H1 (cell line): ENCODE results near the gene AEBP1. TPM values are rescaled to one million over a fixed set of nuclear protein-coding genes. Genes with fewer than 3 reads are reported as not detected.

Experiments used
- CTCF ChIA-PET: fragments of 300-600 bp; sonication (Branson Sonifier 250); formaldehyde crosslinking; loops from one replicate; lab custom pipeline; 2021; ENCODE audit not compliant: partially characterized antibody; lab: Charles Lee
- POLR2A ChIA-PET: fragments of 300-600 bp; sonication (Branson Sonifier 250); formaldehyde crosslinking; loops from one replicate; lab custom pipeline; 2021; ENCODE audit warnings: inconsistent platforms; ENCODE audit not compliant: partially characterized antibody; lab: Charles Lee
- DNase-seq, 2 experiments: peaks; one replicate each; pipeline versions ENCODE4 v3.0.0 to v3.0.0-alpha.2; 2010 to 2022; ENCODE audit warnings: low spot score in 2 of 2, low read depth in 1 of 2, mixed read lengths in 1 of 2
- FAIRE-seq: peaks from 2 replicates; lab custom pipeline; 2011; peaks lifted over from hg19 to GRCh38; lab: Jason Lieb, UNC
- H2AFZ ChIP-seq: 2 replicates; pipeline ENCODE4 v1.8.1; 2012; ENCODE audit warnings: low read length, inconsistent platforms
- H2AK5ac ChIP-seq: 2 replicates; pipeline ENCODE4 v1.6.1; 2013; ENCODE audit warnings: low read depth, low read length
- H2BK120ac ChIP-seq: replicated peaks from 2 replicates; pipeline ENCODE3; 2013; ENCODE audit warnings: low read depth, low read length, inconsistent platforms
- H2BK12ac ChIP-seq: 2 replicates; pipeline ENCODE4 v1.6.1; 2013; ENCODE audit warnings: low read depth, low read length
- H2BK15ac ChIP-seq: 2 replicates; pipeline ENCODE4 v1.6.1; 2013; ENCODE audit warnings: low read length
- H2BK20ac ChIP-seq: 2 replicates; pipeline ENCODE4 v1.6.1; 2013; ENCODE audit warnings: low read length
- H2BK5ac ChIP-seq: 2 replicates; pipeline ENCODE4 v1.6.1; 2013; ENCODE audit warnings: low read depth, low read length
- H3K14ac ChIP-seq: 2 replicates; pipeline ENCODE4 v1.6.1; 2013; ENCODE audit warnings: inconsistent platforms; ENCODE audit not compliant: insufficient read length
- H3K18ac ChIP-seq: 2 replicates; pipeline ENCODE4 v1.6.1; 2013; ENCODE audit warnings: low read length; ENCODE audit errors: extremely low read depth
- H3K23ac ChIP-seq: 2 replicates; pipeline ENCODE4 v1.6.1; 2013; ENCODE audit warnings: inconsistent platforms; ENCODE audit not compliant: insufficient read length
- H3K23me2 ChIP-seq: 2 replicates; pipeline ENCODE4 v1.6.1; 2013; ENCODE audit warnings: low read depth, low read length
- H3K27ac ChIP-seq: 2 replicates; pipeline ENCODE4 v1.6.1; 2011; ENCODE audit warnings: low read depth, low read length, inconsistent platforms
- H3K27me3 ChIP-seq, 4 experiments: replicated peaks in 1 of 4; 1 replicate in 1 of 4; 2 replicates in 3 of 4; pipeline versions ENCODE4 v1.6.1 to v1.8.1; 2011 to 2013; ENCODE audit warnings: low read length in 3 of 4, mild to moderate bottlenecking in 3 of 4, inconsistent platforms in 2 of 4, mixed read lengths in 2 of 4, moderate library complexity in 1 of 4; ENCODE audit not compliant: control insufficient read depth in 3 of 4, insufficient read depth in 3 of 4; ENCODE audit errors: extremely low read depth in 1 of 4
- H3K36me3 ChIP-seq, 4 experiments: 2 replicates each; pipeline versions ENCODE4 v1.6.1 to v1.8.1; 2011 to 2013; ENCODE audit warnings: mild to moderate bottlenecking in 4 of 4, low read length in 3 of 4, moderate library complexity in 2 of 4, control low read depth in 1 of 4, inconsistent platforms in 1 of 4; ENCODE audit not compliant: insufficient read depth in 4 of 4, control insufficient read depth in 2 of 4
- H3K4ac ChIP-seq: replicated peaks from 2 replicates; pipeline ENCODE3; 2013; ENCODE audit warnings: low read length, low read depth, mixed read lengths, inconsistent platforms; ENCODE audit not compliant: insufficient read length
- H3K4me1 ChIP-seq, 4 experiments: replicated peaks in 1 of 4; 1 replicate in 1 of 4; 2 replicates in 3 of 4; pipeline versions ENCODE4 v1.6.1 to v1.8.1; 2011 to 2013; ENCODE audit warnings: low read length in 3 of 4, inconsistent platforms in 2 of 4, mixed read lengths in 1 of 4; ENCODE audit not compliant: insufficient read depth in 4 of 4, control insufficient read depth in 3 of 4
- H3K4me2 ChIP-seq, 2 experiments: 2 replicates each; pipeline versions ENCODE4 v1.6.1 to v1.8.1; 2011 to 2013; ENCODE audit warnings: low read depth in 2 of 2, low read length in 2 of 2, control low read depth in 1 of 2, inconsistent platforms in 1 of 2, mild to moderate bottlenecking in 1 of 2; ENCODE audit not compliant: insufficient read depth in 1 of 2
- H3K4me3 ChIP-seq, 4 experiments: fragments of 200-600, 300-600 bp in 1 of 4; sonication (generic), shearing (Covaris generic), sonication (Bioruptor Twin) in 1 of 4; 2 replicates each; pipeline versions ENCODE4 v1.5.1 to v1.8.1; 2011 to 2016; ENCODE audit warnings: low read length in 4 of 4, low read depth in 3 of 4, control low read depth in 2 of 4, inconsistent platforms in 2 of 4, mild to moderate bottlenecking in 2 of 4, mixed read lengths in 1 of 4, moderate library complexity in 1 of 4; ENCODE audit not compliant: insufficient read depth in 2 of 4; ENCODE audit errors: extremely low read depth in 1 of 4
- H3K56ac ChIP-seq: replicated peaks from 2 replicates; pipeline ENCODE3; 2013; ENCODE audit warnings: low read depth, mild to moderate bottlenecking, mixed read lengths, low read length, inconsistent platforms; ENCODE audit not compliant: insufficient read length
- H3K79me1 ChIP-seq: 2 replicates; pipeline ENCODE4 v1.6.1; 2013; ENCODE audit warnings: low read depth, low read length, control low read depth
- H3K79me2 ChIP-seq, 2 experiments: 2 replicates each; pipeline versions ENCODE4 v1.6.1 to v1.8.1; 2012 to 2013; ENCODE audit warnings: low read length in 2 of 2, mild to moderate bottlenecking in 2 of 2, inconsistent platforms in 1 of 2; ENCODE audit not compliant: insufficient read depth in 2 of 2, control insufficient read depth in 1 of 2
- H3K9ac ChIP-seq, 4 experiments: replicated peaks in 1 of 4; 1 replicate in 1 of 4; 2 replicates in 3 of 4; pipeline versions ENCODE4 v1.6.1 to v1.8.1; 2011 to 2013; ENCODE audit warnings: low read depth in 3 of 4, low read length in 3 of 4, control low read depth in 2 of 4, mild to moderate bottlenecking in 2 of 4, moderate library complexity in 2 of 4, inconsistent platforms in 1 of 4; ENCODE audit errors: extremely low read depth in 1 of 4
- H3K9me3 ChIP-seq, 2 experiments: 2 replicates each; pipeline versions ENCODE4 v1.6.1 to v1.8.1; 2012 to 2013; ENCODE audit warnings: mild to moderate bottlenecking in 2 of 2, moderate library complexity in 2 of 2, control low read depth in 1 of 2, inconsistent platforms in 1 of 2, low read depth in 1 of 2, low read length in 1 of 2, mixed read lengths in 1 of 2; ENCODE audit not compliant: insufficient read depth in 2 of 2
- H4K20me1 ChIP-seq, 2 experiments: replicated peaks in 1 of 2; 2 replicates each; pipeline versions ENCODE3 to v1.8.1; 2011 to 2013; ENCODE audit warnings: inconsistent platforms in 2 of 2, low read length in 2 of 2, mild to moderate bottlenecking in 1 of 2; ENCODE audit not compliant: insufficient read depth in 2 of 2, control insufficient read depth in 1 of 2
- H4K5ac ChIP-seq: 2 replicates; pipeline ENCODE4 v1.6.1; 2013; ENCODE audit warnings: low read length, low read depth, mixed read lengths, inconsistent platforms; ENCODE audit not compliant: insufficient read length
- H4K8ac ChIP-seq: 2 replicates; pipeline ENCODE4 v1.8.0; 2013; ENCODE audit warnings: mild to moderate bottlenecking, moderate library complexity, low read length, inconsistent platforms; ENCODE audit not compliant: insufficient read depth; ENCODE audit errors: extremely low read depth
- H4K91ac ChIP-seq: replicated peaks from 2 replicates; pipeline ENCODE3; 2013; ENCODE audit warnings: low read length, mixed read lengths, inconsistent platforms; ENCODE audit not compliant: insufficient read length
- BACH1 ChIP-seq: IDR thresholded peaks from 2 replicates; pipeline ENCODE4 v1.6.1; 2012; ENCODE audit warnings: low read length, improper control_type of control experiment
- CREB1 ChIP-seq: IDR thresholded peaks from 2 replicates; pipeline ENCODE4 v1.6.1; 2012; ENCODE audit warnings: inconsistent platforms
- SP1 ChIP-seq: IDR thresholded peaks from 2 replicates; pipeline ENCODE4 v1.6.1; 2011; ENCODE audit warnings: low read depth, low read length
- TAF1 ChIP-seq: IDR thresholded peaks from 2 replicates; pipeline ENCODE4 v1.6.1; 2011; ENCODE audit warnings: mild to moderate bottlenecking, low read depth, low read length
- WGBS, 2 experiments: shearing (Covaris generic) in 1 of 2; methylation state at CpG; one replicate each; pipeline versions ENCODE4 v1.1.6 to v1.1.7; 2013 to 2015; ENCODE audit warnings: low lambda C conversion rate in 2 of 2, mixed read lengths in 2 of 2, inconsistent platforms in 1 of 2, low coverage in 1 of 2, missing lambda C conversion rate in 1 of 2; ENCODE audit not compliant: insufficient replicate concordance in 2 of 2, insufficient coverage in 1 of 2, insufficient read length in 1 of 2; ENCODE audit errors: extremely low coverage in 1 of 2, missing lambda C conversion rate in 1 of 2; 5-methylcytosine and 5-hydroxymethylcytosine counted together
- polyA plus RNA-seq, 7 experiments: library from polyadenylated mRNA; depleted of rRNA in 3 of 7; stranded (reverse) in 5 of 7; unstranded in 2 of 7; fragments of >200 nt in 5 of 7; fragments of 200-250 nt in 2 of 7; gene quantifications; 1 replicate in 5 of 7; 2 replicates in 1 of 7; 4 replicates in 1 of 7; pipeline versions ENCODE4 v1.2.1 to v1.2.3, GENCODE V29; 2011 to 2013; ENCODE audit warnings: missing spikeins in 2 of 7, mixed read lengths in 2 of 7
- total RNA-seq: library from RNA; stranded (reverse); fragmentation: NEBNext Ultra II Directional; extraction: Animal tissue kit (Norgen Biotek cat#: 25700); gene quantifications from 2 replicates; pipeline ENCODE4 v1.2.1, GENCODE V29; 2021

The AEBP1 gene
- total and polyA plus RNA-seq, 2 of the 8 experiments (the other 6 are each of a cell fraction or from before 2014, with no cell fraction given): 10.4 to 41.2 TPM

- POLR2A ChIA-PET: interaction anchor here (0.9 to 2.8 kb wide), 3 partner anchors 11 to 33 kb away, joined by 3 to 8 read pairs (median 4); no protein-coding TSS in a partner anchor
- Histone ChIP-seq H2AFZ (0 out of 2 replicates have a peak overlapping the region, but pooled peaks have one; percentile 6), H4K91ac (no peak overlapping the region), H2BK12ac (no peak overlapping the region), H3K4ac (no peak overlapping the region), H3K79me2 (no peaks in the 10 kb centered on the region; a peak in 1 of 4 replicates), H4K5ac (no peak overlapping the region), H3K79me1 (0 out of 2 replicates have a peak, but pooled peaks cover 4% of the 10 kb centered on the region), H3K56ac (no peak overlapping the region), H3K23ac (no peak overlapping the region), H3K27me3 (peaks cover 0 to 27% (median 14%) of the 10 kb centered on the region in 4 experiments; a peak in 6 of 7 replicates), H3K4me2 (no peak overlapping the region), H3K4me3 (no peak overlapping the region), H4K20me1 (peaks cover 2 to 3% of the 10 kb centered on the region in 2 experiments), H2AK5ac (no peak overlapping the region), H3K14ac (no peak overlapping the region), H3K23me2 (peaks cover 15% of the 10 kb centered on the region), H2BK5ac (no peak overlapping the region), H2BK120ac (no peak overlapping the region), H3K9me3 (no peaks in the 10 kb centered on the region), H3K36me3 (no peaks in the 10 kb centered on the region), H3K9ac (no peak overlapping the region), H3K4me1 (peaks cover 0 to 12% (median 9%) of the 10 kb centered on the region in 4 experiments; a peak in 6 of 7 replicates), H3K18ac (no peak overlapping the region), H2BK15ac (no peak overlapping the region), H4K8ac (no peak overlapping the region), H2BK20ac (no peak overlapping the region), H3K27ac (no peak overlapping the region)
- DNase-seq: no peak
- 92% methylated on average over 10 of the region's 10 CpGs; no CpG with 5 or more reads in 1 of the 2 experiments for WGBS, 2 experiments
- CTCF ChIA-PET: interaction anchor here (0.6 to 2.7 kb wide), 6 partner anchors 9 to 96 kb away, joined by 3 to 13 read pairs (median 3); no protein-coding TSS in a partner anchor
- no peak for FAIRE-seq
- TF ChIP-seq SP1 (no peak), TAF1 (no peak), BACH1 (no peak), CREB1 (no peak)
Measured at GRCh38 chr7:44100458-44101302, 3.5 kb upstream of the AEBP1 start.
